A673 (cell line): Measurements from ENCODE around the gene SART3.

ENCODE experiments used
- CTCF ChIP-seq: fragments of 300-800, 200-600 bp; sonication (generic); conservative IDR thresholded peaks from 2 replicates; pipeline ENCODE4 v1.5.1; 2017; ENCODE audit warnings: low read depth, mild to moderate bottlenecking, antibody characterized with exemption, low read length, moderate library complexity, mixed read lengths
- EZH2 ChIP-seq: fragments of 200-600 bp; sonication (generic); IDR thresholded peaks from 2 replicates; pipeline ENCODE4 v1.6.1; 2017; ENCODE audit warnings: borderline replicate concordance, low read depth, mild to moderate bottlenecking, mixed read lengths, antibody characterized with exemption, low read length; ENCODE audit not compliant: poor library complexity, severe bottlenecking

- TF ChIP-seq CTCF: no peak
- TF ChIP-seq EZH2: no peak
Measured at GRCh38 chr12:108582509-108582908, 21.5 kb upstream of the SART3 start.
